HepG2 (cell line): Measurements from ENCODE around the gene BBOX1. TPM values are rescaled to one million over a fixed set of nuclear protein-coding genes. Genes with fewer than 3 reads are reported as not detected.

Experiments
- AHDC1 ChIP-seq: sonication (generic); formaldehyde crosslinking; IDR thresholded peaks from 2 replicates; pipeline ENCODE4 v1.5.1; 2020; ENCODE audit warnings: mild to moderate bottlenecking, missing genetic modification reagents, borderline replicate concordance
- CBFB ChIP-seq: sonication (generic); formaldehyde crosslinking; IDR thresholded peaks from 2 replicates; pipeline ENCODE4 v1.4.0; 2020; ENCODE audit warnings: missing genetic modification reagents
- CENPBD1 ChIP-seq: sonication (generic); formaldehyde crosslinking; IDR thresholded peaks from 2 replicates; pipeline ENCODE4 v1.8.0; 2022; ENCODE audit warnings: missing genetic modification reagents, low read depth, mild to moderate bottlenecking, borderline replicate concordance
- ETV5 ChIP-seq: IDR thresholded peaks from 2 replicates; pipeline ENCODE4 v1.6.1; 2018; ENCODE audit warnings: missing biosample characterization, missing genetic modification reagents, inconsistent platforms, borderline replicate concordance
- FOSL2 ChIP-seq: sonication (generic); formaldehyde crosslinking; IDR thresholded peaks from 2 replicates; pipeline ENCODE4 v1.4.0; 2020; ENCODE audit warnings: missing genetic modification reagents
- FOXA3 ChIP-seq: IDR thresholded peaks from 2 replicates; pipeline ENCODE4 v1.6.1; 2016; ENCODE audit warnings: missing genetic modification reagents, missing compliant biosample characterization
- HNF1A ChIP-seq, 2 experiments: sonication (generic) in 1 of 2; formaldehyde crosslinking in 1 of 2; IDR thresholded peaks; 2 replicates each; pipeline versions ENCODE4 v1.4.0 to v1.6.1; 2016 to 2020; ENCODE audit warnings: borderline replicate concordance in 1 of 2, low read depth in 1 of 2, mild to moderate bottlenecking in 1 of 2, missing genetic modification reagents in 1 of 2
- MAFK ChIP-seq, 2 experiments: IDR thresholded peaks in 1 of 2; conservative IDR thresholded peaks in 1 of 2; 2 replicates each; pipeline ENCODE4 v1.6.1; 2011; ENCODE audit warnings: improper control_type of control experiment in 2 of 2, low read length in 2 of 2
- MLLT10 ChIP-seq: sonication (generic); formaldehyde crosslinking; IDR thresholded peaks from 2 replicates; pipeline ENCODE4 v1.4.0; 2020; ENCODE audit warnings: missing genetic modification reagents
- TBX3 ChIP-seq: fragments of 450-650 bp; IDR thresholded peaks from 2 replicates; pipeline ENCODE4 v1.6.1; 2017; ENCODE audit warnings: antibody characterized with exemption, mild to moderate bottlenecking, inconsistent platforms, borderline replicate concordance
- TGIF2 ChIP-seq: IDR thresholded peaks from 2 replicates; pipeline ENCODE4 v1.6.1; 2016; ENCODE audit warnings: control low read depth, missing compliant biosample characterization
- ZBTB7B ChIP-seq: sonication (generic); formaldehyde crosslinking; IDR thresholded peaks from 2 replicates; pipeline ENCODE4 v1.4.0; 2020; ENCODE audit warnings: missing genetic modification reagents
- ZNF12 ChIP-seq: sonication (generic); formaldehyde crosslinking; IDR thresholded peaks from 2 replicates; pipeline ENCODE4 v1.5.0; 2020; ENCODE audit warnings: missing genetic modification reagents
- ZNF296 ChIP-seq: sonication (generic); formaldehyde crosslinking; conservative IDR thresholded peaks from 2 replicates; pipeline ENCODE4 v1.5.0; 2020; ENCODE audit warnings: mild to moderate bottlenecking, missing genetic modification reagents
- ZNF331 ChIP-seq: sonication (generic); formaldehyde crosslinking; IDR thresholded peaks from 2 replicates; pipeline ENCODE4 v1.4.0; 2020; ENCODE audit warnings: missing genetic modification reagents
- ZNF570 ChIP-seq: sonication (generic); formaldehyde crosslinking; IDR thresholded peaks from 2 replicates; pipeline ENCODE4 v1.4.0; 2020; ENCODE audit warnings: mild to moderate bottlenecking, missing genetic modification reagents, borderline replicate concordance
- polyA plus RNA-seq, 8 experiments: library from polyadenylated mRNA; depleted of rRNA in 3 of 8; stranded (reverse) in 7 of 8; unstranded in 1 of 8; fragments of >200 nt; fragmentation: Illumina TruSeq in 4 of 8; extraction: Trizol in 4 of 8; gene quantifications; 2 replicates each; pipeline versions ENCODE4 v1.2.1 to v1.2.3, GENCODE V29; 2011 to 2016; ENCODE audit warnings: low read depth in 4 of 8, missing spikeins in 1 of 8, mixed read lengths in 1 of 8; ENCODE audit not compliant: insufficient read depth in 1 of 8
- total RNA-seq, 5 experiments: library from RNA; depleted of rRNA; stranded (reverse); fragments of >200 nt; fragmentation: Illumina TruSeq; extraction: Trizol; gene quantifications; 2 replicates each; pipeline ENCODE4 v1.2.3, GENCODE V29; 2016; ENCODE audit warnings: low read depth in 1 of 5

BBOX1 gene
- total and polyA plus RNA-seq, 2 of the 13 experiments (the other 11 are each of a cell fraction or from before 2014, with no cell fraction given): not detected

GRCh38 chr11:27055065-27055682 is 14.6 kb downstream of the BBOX1 start (continued):
- TF ChIP-seq AHDC1 (CRISPR knock-in tag): peak; percentile 88
- peak; percentile 92 for TF ChIP-seq FOSL2 (CRISPR knock-in tag)
- TF ChIP-seq HNF1A (IDR thresholded peaks at IDR 0.05; ENCODE audit: low read depth): peak; percentile 46; the same call in 1 of the 2 replicates
- no peak for TF ChIP-seq HNF1A (CRISPR knock-in tag; IDR thresholded peaks at IDR 0.05; ENCODE audit: borderline replicate concordance)
- no peak for TF ChIP-seq ZNF570 (CRISPR knock-in tag)
- peak; percentile 51; the same call in 1 of the 2 replicates for TF ChIP-seq ZBTB7B (CRISPR knock-in tag)
- TF ChIP-seq TGIF2 (CRISPR knock-in tag): peak; percentile 63; the same call in 1 of the 2 replicates
- no peak for TF ChIP-seq ZNF296 (CRISPR knock-in tag)
- TF ChIP-seq TBX3: peak; percentile 100
- TF ChIP-seq ZNF12 (CRISPR knock-in tag): peak; percentile 14; the same call in 1 of the 2 replicates
- TF ChIP-seq ZNF331 (CRISPR knock-in tag): peak; percentile 54; the same call in 1 of the 2 replicates
- peak; percentile 100 for TF ChIP-seq MAFK (conservative IDR thresholded peaks at IDR 0.05 in 1 of 2, IDR thresholded peaks at IDR 0.05 in 1 of 2; ENCODE audit: low read length in 2 of 2)
- no peak for TF ChIP-seq MLLT10 (CRISPR knock-in tag)
- TF ChIP-seq CENPBD1 (CRISPR knock-in tag): no peak
- TF ChIP-seq ETV5 (CRISPR knock-in tag): peak; percentile 65; the same call in 1 of the 2 replicates
- peak; percentile 99 for TF ChIP-seq CBFB
- peak; percentile 79 for TF ChIP-seq FOXA3 (CRISPR knock-in tag)
